IMR-90 (cell line): Measurements from ENCODE around the gene MNAT1.

Experiments
- CTCF ChIP-seq: conservative IDR thresholded peaks from 2 replicates; pipeline ENCODE4 v1.5.1; 2012; ENCODE audit warnings: mild to moderate bottlenecking, low read depth, low read length, improper control_type of control experiment
- MXI1 ChIP-seq: IDR thresholded peaks from 2 replicates; pipeline ENCODE4 v1.6.1; 2012; ENCODE audit warnings: low read depth, mild to moderate bottlenecking, low read length, moderate library complexity, borderline replicate concordance

- TF ChIP-seq CTCF (no peak), MXI1 (no peak)
Observed at GRCh38 chr14:60807971-60808370, 73.4 kb downstream of the MNAT1 start.
